ENCODE measurements around the gene GALNT11. TPM values are rescaled to one million over a fixed set of nuclear protein-coding genes. Genes with fewer than 3 reads are reported as not detected.

GALNT11 gene
- total and polyA plus RNA-seq, 8 donors = 36.5 to 69.0 (median 61.6) TPM

GRCh38 chr7:151984612-151985011 is 40.9 kb upstream of the GALNT11 start:
- Histone ChIP-seq H3K36me3 (no peaks in the 10 kb centered on the region), H3K4me3 (no peak overlapping the region), H3K27me3 (peaks cover 0 to 14% of the 10 kb centered on the region in 2 donors), H3K4me1 (no peaks in the 10 kb centered on the region), H3K9me3 (no peaks in the 10 kb centered on the region), H3K27ac (no peak overlapping the region)
- DNase-seq (no peak), ATAC-seq (no peak)
- TF ChIP-seq CTCF (IDR thresholded peaks at IDR 0.05) = no peak
- intact Hi-C loops (cut with DNase I) = no loop called here

GRCh38 chr7:151987748-151988529 is 37.5 kb upstream of the GALNT11 start:
- Histone ChIP-seq H3K27ac (no peak overlapping the region), H3K36me3 (no peaks in the 10 kb centered on the region), H3K27me3 (peaks cover 0 to 28% of the 10 kb centered on the region in 2 donors), H3K9me3 (no peaks in the 10 kb centered on the region), H3K4me1 (no peaks in the 10 kb centered on the region), H3K4me3 (no peak overlapping the region)
- no peak for TF ChIP-seq CTCF (IDR thresholded peaks at IDR 0.05)
- no peak for ATAC-seq
- intact Hi-C loops (cut with DNase I) = no loop called here
- DNase-seq = no peak

GRCh38 chr7:151992375-151992774 is 33.1 kb upstream of the GALNT11 start:
- ATAC-seq = peak; percentile 97

GRCh38 chr7:151993977-151994676 is 31.3 kb upstream of the GALNT11 start:
- TF ChIP-seq CTCF (IDR thresholded peaks at IDR 0.05) = no peak
- no peak for ATAC-seq
- intact Hi-C loops (cut with DNase I) = no loop called here

More at GRCh38 chr7:151992375-151992774, 33.1 kb upstream of the GALNT11 start:
- DNase-seq = peak; percentile 24 to 87 (median 54)
- peak in 1 of 2 donors; percentile 11 for TF ChIP-seq CTCF (IDR thresholded peaks at IDR 0.05)
- no peaks in the 10 kb centered on the region for H3K4me1 ChIP-seq
- H3K27ac ChIP-seq = no peak overlapping the region
- H3K4me3 ChIP-seq = no peak overlapping the region
- H3K36me3 ChIP-seq = no peaks in the 10 kb centered on the region
- peaks cover 0 to 36% of the 10 kb centered on the region in 2 donors for H3K27me3 ChIP-seq
- H3K9me3 ChIP-seq = no peaks in the 10 kb centered on the region
- intact Hi-C loops (cut with DNase I) = no loop called here

GRCh38 chr7:151999424-152000090 is 25.9 kb upstream of the GALNT11 start:
- Histone ChIP-seq H3K27ac (no peak overlapping the region), H3K27me3 (peaks cover 0 to 7% of the 10 kb centered on the region in 2 donors), H3K4me3 (no peak overlapping the region), H3K36me3 (no peaks in the 10 kb centered on the region), H3K4me1 (no peaks in the 10 kb centered on the region), H3K9me3 (no peaks in the 10 kb centered on the region)
- TF ChIP-seq CTCF (IDR thresholded peaks at IDR 0.05) = no peak
- ATAC-seq (peak; percentile 35), DNase-seq (peak in 2 of 4 donors; percentile 31 to 35)
- intact Hi-C loops (cut with DNase I) = no loop called here

More at GRCh38 chr7:151993977-151994676, 31.3 kb upstream of the GALNT11 start:
- H3K36me3 ChIP-seq = no peaks in the 10 kb centered on the region
- no peak overlapping the region for H3K4me3 ChIP-seq
- H3K27ac ChIP-seq = no peak overlapping the region
- no peaks in the 10 kb centered on the region for H3K9me3 ChIP-seq
- no peak for DNase-seq
- no peaks in the 10 kb centered on the region for H3K4me1 ChIP-seq
- H3K27me3 ChIP-seq = peaks cover 0 to 30% of the 10 kb centered on the region in 2 donors
